Breast epithelium (tissue), 4 donors: ENCODE measurements around the gene SLC12A7. TPM values are rescaled to one million over a fixed set of nuclear protein-coding genes. Genes with fewer than 3 reads are reported as not detected.
A peak's percentile ranks its signal among the peaks of the same experiment; 100 is the strongest.

ENCODE experiments used
- DNase-seq, 2 donors: peaks; one replicate each; pipeline ENCODE4 v3.0.0-alpha.2; 2019; ENCODE audit warnings: low spot score in 2 of 2
- H3K27ac ChIP-seq, 2 donors: fragments of 200-600 bp; sonication (generic) in 1 of 2; one replicate each; pipeline ENCODE4 v1.5.1; 2016 to 2019; ENCODE audit warnings: mild to moderate bottlenecking in 1 of 2
- H3K27me3 ChIP-seq, 2 donors: fragments of 200-600 bp; sonication (generic) in 1 of 2; one replicate each; pipeline versions ENCODE4 v1.5.1 to v1.6.0; 2017 to 2019; ENCODE audit warnings: control low read depth in 1 of 2, mild to moderate bottlenecking in 1 of 2
- H3K36me3 ChIP-seq: fragments of 200-600 bp; one replicate; pipeline ENCODE4 v1.5.1; 2019
- H3K4me1 ChIP-seq, 2 donors: fragments of 200-600 bp; sonication (generic); one replicate each; pipeline ENCODE4 v1.5.1; 2016 to 2019; ENCODE audit warnings: control low read depth in 1 of 2
- H3K4me3 ChIP-seq, 3 donors: fragments of 200-600 bp; sonication (generic); 1 replicate in 2 of 3; 2 replicates in 1 of 3; pipeline ENCODE4 v1.5.1; 2016 to 2019; ENCODE audit warnings: mild to moderate bottlenecking in 3 of 3, moderate library complexity in 2 of 3
- H3K9me3 ChIP-seq, 2 donors: fragments of 200-600 bp; sonication (generic) in 1 of 2; one replicate each; pipeline ENCODE4 v1.5.1; 2016 to 2019; ENCODE audit warnings: control low read depth in 1 of 2
- CTCF ChIP-seq, 3 donors: fragments of 450-650 bp; IDR thresholded peaks; one replicate each; pipeline ENCODE4 v1.5.1; 2016 to 2017; ENCODE audit warnings: antibody characterized with exemption in 3 of 3, mild to moderate bottlenecking in 3 of 3, moderate library complexity in 3 of 3
- POLR2A ChIP-seq: fragments of 450-650 bp; IDR thresholded peaks from one replicate; pipeline ENCODE4 v1.6.1; 2016; ENCODE audit warnings: antibody characterized with exemption, mild to moderate bottlenecking, moderate library complexity
- POLR2AphosphoS5 ChIP-seq, 3 donors: sonication (generic); formaldehyde crosslinking; IDR thresholded peaks; one replicate each; pipeline ENCODE4 v1.6.1; 2017; ENCODE audit warnings: antibody characterized with exemption in 3 of 3
- intact Hi-C: fragments of 100-400 bp; cut with DNase I; formaldehyde crosslinking; loops from one replicate; pipeline ENCODE4 v1.15.1; 2023; ENCODE audit warnings: low total_unique reads
- total RNA-seq, 3 donors: library from RNA; depleted of rRNA; stranded (reverse); fragments of >200 nt; gene quantifications; one replicate each; pipeline ENCODE4 v1.1.0, GENCODE V29; 2016

SLC12A7 gene
- total RNA-seq, 3 donors from 2014 or later, result 21.4 to 31.5 (median 25.0) TPM

- Histone ChIP-seq H3K27ac (peak overlapping the region in 1 of 2 donors; percentile 32), H3K36me3 (no peaks in the 10 kb centered on the region), H3K9me3 (no peaks in the 10 kb centered on the region), H3K27me3 (no peaks in the 10 kb centered on the region), H3K4me3 (no peak overlapping the region), H3K4me1 (peaks cover 3 to 21% of the 10 kb centered on the region in 2 donors)
- TF ChIP-seq POLR2AphosphoS5 (IDR thresholded peaks at IDR 0.05) (no peak), POLR2A (no peak), CTCF (IDR thresholded peaks at IDR 0.05) (no peak)
- no peak for DNase-seq
- intact Hi-C loops, result no loop called here
These were observed 4.5 kb downstream of the SLC12A7 start for GRCh38 chr5:1107167-1108022.

- Histone ChIP-seq H3K27me3 (no peaks in the 10 kb centered on the region), H3K4me1 (peaks cover 3 to 21% of the 10 kb centered on the region in 2 donors), H3K9me3 (no peaks in the 10 kb centered on the region), H3K27ac (peak overlapping the region in 1 of 2 donors; percentile 32), H3K36me3 (no peaks in the 10 kb centered on the region), H3K4me3 (no peak overlapping the region)
- TF ChIP-seq CTCF (IDR thresholded peaks at IDR 0.05), result no peak
- TF ChIP-seq POLR2AphosphoS5 (IDR thresholded peaks at IDR 0.05), result no peak
- no peak for TF ChIP-seq POLR2A
- DNase-seq, result no peak
- intact Hi-C loops, result no loop called here
These were observed 5.3 kb downstream of the SLC12A7 start for GRCh38 chr5:1106385-1107166.

- peaks cover 3 to 20% of the 10 kb centered on the region in 2 donors for H3K4me1 ChIP-seq
- peak overlapping the region in 1 of 2 donors; percentile 22 for H3K27ac ChIP-seq
- no peaks in the 10 kb centered on the region for H3K9me3 ChIP-seq
- TF ChIP-seq POLR2A (no peak), POLR2AphosphoS5 (IDR thresholded peaks at IDR 0.05) (no peak), CTCF (IDR thresholded peaks at IDR 0.05) (no peak)
- no peaks in the 10 kb centered on the region for H3K27me3 ChIP-seq
- H3K4me3 ChIP-seq, result no peak overlapping the region
- no peaks in the 10 kb centered on the region for H3K36me3 ChIP-seq
- DNase-seq, result no peak
- intact Hi-C loops, result no loop called here
These were observed 6.3 kb downstream of the SLC12A7 start for GRCh38 chr5:1105350-1106265.

DNA sequence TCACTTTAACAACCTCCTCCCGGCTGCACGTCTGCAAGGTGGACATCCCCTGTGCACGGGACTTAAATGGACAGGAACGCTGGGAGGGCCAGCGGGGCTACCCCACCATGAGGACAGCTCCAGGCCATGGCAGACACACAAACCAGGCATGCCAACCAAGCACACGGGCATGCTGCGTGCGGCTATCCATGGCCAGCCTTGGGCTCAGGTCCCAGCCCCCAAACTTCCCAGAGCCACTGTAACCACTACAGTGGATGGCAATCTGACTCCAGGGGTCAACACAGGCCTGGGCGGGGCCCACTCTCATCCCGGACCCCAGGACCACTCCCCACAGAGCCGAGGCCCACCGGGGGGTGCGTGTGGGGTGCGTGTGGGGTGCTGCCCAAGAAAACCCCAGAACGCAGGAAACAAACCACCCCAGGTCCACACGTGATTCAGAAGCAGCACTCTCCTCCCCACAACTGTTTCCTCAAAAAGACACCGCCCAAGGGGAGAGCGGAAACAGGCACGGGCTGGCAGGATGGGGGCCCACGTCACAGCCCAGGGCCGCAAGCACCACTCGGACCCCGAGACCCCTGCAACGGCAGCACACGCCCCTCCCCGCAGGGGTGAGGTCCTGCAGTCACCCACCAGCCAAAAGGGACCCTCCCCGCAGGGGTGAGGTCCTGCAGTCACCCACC lies 7.4 kb downstream of the SLC12A7 start:
- Histone ChIP-seq H3K27ac (peak overlapping the region; percentile 36 to 65), H3K4me3 (no peak overlapping the region), H3K9me3 (no peaks in the 10 kb centered on the region), H3K36me3 (no peaks in the 10 kb centered on the region), H3K4me1 (peaks cover 3 to 11% of the 10 kb centered on the region in 2 donors), H3K27me3 (no peaks in the 10 kb centered on the region)
- intact Hi-C loops, result loop anchor here (5.0 kb wide), 1 partner anchor 192 kb away; no protein-coding TSS in a partner anchor
- no peak for DNase-seq
- no peak for TF ChIP-seq CTCF (IDR thresholded peaks at IDR 0.05)
- TF ChIP-seq POLR2A, result no peak
